ENCODE data around the gene LY6G5B. TPM values are rescaled to one million over a fixed set of nuclear protein-coding genes. Genes with fewer than 3 reads are reported as not detected.

LY6G5B gene
- polyA plus RNA-seq, 1 of the 3 experiments (the other 2 are of a cell fraction): 12.7 TPM

- Histone ChIP-seq H3F3A (replicated peaks; ENCODE audit: insufficient read depth) (peaks cover 10% of the 10 kb centered on the region), H3K9ac (no peak overlapping the region), H3K9me3 (no peaks in the 10 kb centered on the region), H4K20me1 (ENCODE audit: insufficient read depth) (peaks cover 28% of the 10 kb centered on the region), H3K36me3 (replicated peaks in 1 of 2; ENCODE audit: control insufficient read depth in 1 of 2, insufficient read depth in 2 of 2, low read length in 1 of 2) (peaks cover 65 to 75% of the 10 kb centered on the region in 2 experiments), H3K79me2 (ENCODE audit: insufficient read depth) (peaks cover 68% of the 10 kb centered on the region), H3K27ac (ENCODE audit: low read depth in 2 of 2, low read length in 1 of 2) (no peak overlapping the region), H3K4me3 (ENCODE audit: low read depth in 2 of 2, low read length in 1 of 2) (no peak overlapping the region), H3K9me2 (no peaks in the 10 kb centered on the region), H2AFZ (ENCODE audit: low read depth) (no peak overlapping the region), H3K4me2 (no peak overlapping the region), H3K27me3 (ENCODE audit: insufficient read depth) (no peaks in the 10 kb centered on the region), H3K4me1 (ENCODE audit: control insufficient read depth in 1 of 2, insufficient read depth in 2 of 2, low read depth in 1 of 2, low read length in 1 of 2) (peaks cover 10 to 11% of the 10 kb centered on the region in 2 experiments)
- CTCF ChIA-PET: no interaction called here
- POLR2A ChIA-PET: no interaction called here
- TF ChIP-seq RCOR1 (IDR thresholded peaks at IDR 0.05; ENCODE audit: low read length) (no peak), SIN3A (IDR thresholded peaks at IDR 0.05; ENCODE audit: borderline replicate concordance, low read depth, low read length) (no peak), GATA2 (CRISPR knock-in tag; IDR thresholded peaks at IDR 0.05) (no peak), TEAD4 (IDR thresholded peaks at IDR 0.05; ENCODE audit: borderline replicate concordance, insufficient read depth) (no peak), JUND (IDR thresholded peaks at IDR 0.05) (no peak), YY1 (IDR thresholded peaks at IDR 0.05; ENCODE audit: low read depth) (no peak), MAX (IDR thresholded peaks at IDR 0.05; ENCODE audit: low read depth) (no peak), MEF2A (IDR thresholded peaks at IDR 0.05; ENCODE audit: borderline replicate concordance, low read depth) (no peak)
- TF ChIP-seq, protein P1, sequence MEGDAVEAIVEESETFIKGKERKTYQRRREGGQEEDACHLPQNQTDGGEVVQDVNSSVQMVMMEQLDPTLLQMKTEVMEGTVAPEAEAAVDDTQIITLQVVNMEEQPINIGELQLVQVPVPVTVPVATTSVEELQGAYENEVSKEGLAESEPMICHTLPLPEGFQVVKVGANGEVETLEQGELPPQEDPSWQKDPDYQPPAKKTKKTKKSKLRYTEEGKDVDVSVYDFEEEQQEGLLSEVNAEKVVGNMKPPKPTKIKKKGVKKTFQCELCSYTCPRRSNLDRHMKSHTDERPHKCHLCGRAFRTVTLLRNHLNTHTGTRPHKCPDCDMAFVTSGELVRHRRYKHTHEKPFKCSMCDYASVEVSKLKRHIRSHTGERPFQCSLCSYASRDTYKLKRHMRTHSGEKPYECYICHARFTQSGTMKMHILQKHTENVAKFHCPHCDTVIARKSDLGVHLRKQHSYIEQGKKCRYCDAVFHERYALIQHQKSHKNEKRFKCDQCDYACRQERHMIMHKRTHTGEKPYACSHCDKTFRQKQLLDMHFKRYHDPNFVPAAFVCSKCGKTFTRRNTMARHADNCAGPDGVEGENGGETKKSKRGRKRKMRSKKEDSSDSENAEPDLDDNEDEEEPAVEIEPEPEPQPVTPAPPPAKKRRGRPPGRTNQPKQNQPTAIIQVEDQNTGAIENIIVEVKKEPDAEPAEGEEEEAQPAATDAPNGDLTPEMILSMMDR (IDR thresholded peaks at IDR 0.05): no peak
- DNase-seq: peak; percentile 6
- WGBS (ENCODE audit: low lambda C conversion rate): 96% methylated on average over 10 of the region's 10 CpGs
These were observed 45.7 kb upstream of the LY6G5B start for GRCh38 chr6:31624070-31624469.

GRCh38 chr6:31626952-31627351, 42.8 kb upstream of the LY6G5B start:
- Histone ChIP-seq H3K36me3 (replicated peaks in 1 of 2; ENCODE audit: control insufficient read depth in 1 of 2, insufficient read depth in 2 of 2, low read length in 1 of 2) (peaks cover 93 to 95% of the 10 kb centered on the region in 2 experiments), H3K4me1 (ENCODE audit: control insufficient read depth in 1 of 2, insufficient read depth in 2 of 2, low read depth in 1 of 2, low read length in 1 of 2) (peaks cover 9 to 11% of the 10 kb centered on the region in 2 experiments), H3K9ac (no peak overlapping the region), H3K9me2 (no peaks in the 10 kb centered on the region), H3K9me3 (no peaks in the 10 kb centered on the region), H4K20me1 (ENCODE audit: insufficient read depth) (peaks cover 33% of the 10 kb centered on the region), H3K4me3 (ENCODE audit: low read depth in 2 of 2, low read length in 1 of 2) (no peak overlapping the region), H3K27me3 (ENCODE audit: insufficient read depth) (no peaks in the 10 kb centered on the region), H3K4me2 (no peak overlapping the region), H3F3A (replicated peaks; ENCODE audit: insufficient read depth) (no peaks in the 10 kb centered on the region), H3K27ac (ENCODE audit: low read depth in 2 of 2, low read length in 1 of 2) (no peak overlapping the region), H3K79me2 (ENCODE audit: insufficient read depth) (peaks cover 70% of the 10 kb centered on the region), H2AFZ (ENCODE audit: low read depth) (no peak overlapping the region)
- ChIA-PET POLR2A (interaction anchor here (0.7 to 1.3 kb wide), 3 partner anchors 9 to 15 kb away, joined by 3 to 6 read pairs (median 3); no protein-coding TSS in a partner anchor), CTCF (interaction anchor here (0.9 to 1.6 kb wide), 3 partner anchors 28 to 81 kb away, joined by 3 to 5 read pairs (median 5); partner anchors contain the start of gene ATP6V1G2)
- TF ChIP-seq RAD21 (IDR thresholded peaks at IDR 0.05; ENCODE audit: low read length): no peak
- TF ChIP-seq, protein P1 (IDR thresholded peaks at IDR 0.05): no peak
- WGBS (ENCODE audit: low lambda C conversion rate): 95% methylated on average over 9 of the region's 10 CpGs
- DNase-seq: peak; percentile 14

Data from SK-N-SH (cell line).